MM.1S (cell line): ENCODE measurements around the gene FGF5.

Experiments used
- DNase-seq: peaks from one replicate; pipeline ENCODE4 v3.0.0-alpha.2; 2015
- H2AFZ ChIP-seq: fragments of 300-600 bp; sonication (generic); 2 replicates; pipeline ENCODE4 v1.6.0; 2016; ENCODE audit warnings: antibody characterized with exemption, low read length
- H3F3A ChIP-seq: fragments of 300-600 bp; sonication (generic); 2 replicates; pipeline ENCODE4 v1.6.1; 2016; ENCODE audit warnings: mild to moderate bottlenecking, antibody characterized with exemption, low read length, moderate library complexity, mixed read lengths; ENCODE audit not compliant: insufficient read depth
- H3K27ac ChIP-seq: fragments of 300-600 bp; sonication (generic); 2 replicates; pipeline ENCODE4 v1.5.1; 2016; ENCODE audit warnings: mild to moderate bottlenecking, low read length
- H3K27me3 ChIP-seq: fragments of 300-600 bp; sonication (generic); replicated peaks from 2 replicates; pipeline ENCODE4 v1.6.0; 2016; ENCODE audit warnings: low read length; ENCODE audit not compliant: insufficient read depth
- H3K36me3 ChIP-seq: fragments of 300-600 bp; sonication (generic); replicated peaks from 2 replicates; pipeline ENCODE4 v1.6.1; 2016; ENCODE audit warnings: mild to moderate bottlenecking, low read length, mixed read lengths; ENCODE audit not compliant: insufficient read depth
- H3K4me1 ChIP-seq: fragments of 300-600 bp; sonication (generic); 2 replicates; pipeline ENCODE4 v1.6.1; 2016; ENCODE audit warnings: low read length, mixed read lengths
- H3K4me2 ChIP-seq: fragments of 300-600 bp; sonication (generic); 2 replicates; pipeline ENCODE4 v1.6.0; 2016; ENCODE audit warnings: low read depth, low read length
- H3K4me3 ChIP-seq: fragments of 300-600 bp; sonication (generic); 2 replicates; pipeline ENCODE4 v1.5.1; 2016; ENCODE audit warnings: low read length, mixed read lengths
- H3K79me2 ChIP-seq: fragments of 300-600 bp; sonication (generic); 2 replicates; pipeline ENCODE4 v1.6.1; 2016; ENCODE audit warnings: mixed run types, low read length, mixed read lengths
- H3K9ac ChIP-seq: fragments of 300-600 bp; sonication (generic); 2 replicates; pipeline ENCODE4 v1.6.1; 2016; ENCODE audit warnings: low read length, mixed read lengths
- H3K9me2 ChIP-seq: fragments of 300-600 bp; sonication (generic); replicated peaks from 2 replicates; pipeline ENCODE4 v1.6.1; 2016; ENCODE audit warnings: mild to moderate bottlenecking, low read length, mixed read lengths; ENCODE audit not compliant: insufficient read depth
- H3K9me3 ChIP-seq: fragments of 300-600 bp; sonication (generic); replicated peaks from 2 replicates; pipeline ENCODE4 v1.6.1; 2016; ENCODE audit warnings: mild to moderate bottlenecking, low read length, mixed read lengths; ENCODE audit not compliant: insufficient read depth
- H4K20me1 ChIP-seq: fragments of 300-600 bp; sonication (generic); 2 replicates; pipeline ENCODE4 v1.6.1; 2016; ENCODE audit warnings: mild to moderate bottlenecking, low read length, moderate library complexity, mixed read lengths; ENCODE audit not compliant: insufficient read depth
- CTCF ChIP-seq: fragments of 300-600 bp; sonication (generic); IDR thresholded peaks from 2 replicates; pipeline ENCODE4 v1.5.1; 2016; ENCODE audit warnings: antibody characterized with exemption, low read length, mixed read lengths
- EZH2 ChIP-seq: fragments of 300-600 bp; sonication (generic); optimal IDR thresholded peaks from 2 replicates; pipeline ENCODE3; 2017; ENCODE audit warnings: low read depth, mild to moderate bottlenecking, antibody characterized with exemption, low read length, mixed read lengths
- EZH2phosphoT487 ChIP-seq: fragments of 300-600 bp; sonication (generic); IDR thresholded peaks from 2 replicates; pipeline ENCODE4 v1.6.1; 2018; ENCODE audit warnings: antibody characterized with exemption, low read length

The FGF5 gene

GRCh38 chr4:80302616-80303223 is 36.3 kb downstream of the FGF5 start:
- Histone ChIP-seq H3K27ac (no peak overlapping the region), H3K27me3 (no peaks in the 10 kb centered on the region), H3K36me3 (no peaks in the 10 kb centered on the region), H3K4me3 (no peak overlapping the region), H2AFZ (no peak overlapping the region), H3K9me2 (no peaks in the 10 kb centered on the region), H3K79me2 (no peaks in the 10 kb centered on the region), H3K9ac (no peak overlapping the region), H4K20me1 (no peaks in the 10 kb centered on the region), H3K4me1 (no peaks in the 10 kb centered on the region), H3K4me2 (no peak overlapping the region), H3F3A (no peaks in the 10 kb centered on the region), H3K9me3 (no peaks in the 10 kb centered on the region)
- TF ChIP-seq EZH2 (no peak), EZH2phosphoT487 (no peak), CTCF (no peak)
- DNase-seq, result no peak

GRCh38 chr4:80305466-80305865 is 39.0 kb downstream of the FGF5 start:
- Histone ChIP-seq H3K27me3 (no peaks in the 10 kb centered on the region), H3F3A (no peaks in the 10 kb centered on the region)

GRCh38 chr4:80306260-80306659 is 39.8 kb downstream of the FGF5 start:
- no peak overlapping the region for H3K27ac ChIP-seq
- no peaks in the 10 kb centered on the region for H3K79me2 ChIP-seq
- no peaks in the 10 kb centered on the region for H4K20me1 ChIP-seq
- no peak overlapping the region for H3K4me2 ChIP-seq
- no peaks in the 10 kb centered on the region for H3K9me3 ChIP-seq
- no peaks in the 10 kb centered on the region for H3K9me2 ChIP-seq
- no peak overlapping the region for H2AFZ ChIP-seq
- no peak overlapping the region for H3K4me3 ChIP-seq
- H3K4me1 ChIP-seq, result no peaks in the 10 kb centered on the region
- H3F3A ChIP-seq, result no peaks in the 10 kb centered on the region
- H3K36me3 ChIP-seq, result no peaks in the 10 kb centered on the region
- H3K27me3 ChIP-seq, result no peaks in the 10 kb centered on the region
- no peak overlapping the region for H3K9ac ChIP-seq
- TF ChIP-seq EZH2, result no peak
- no peak for TF ChIP-seq EZH2phosphoT487
- DNase-seq, result no peak

More at GRCh38 chr4:80305466-80305865, 39.0 kb downstream of the FGF5 start:
- DNase-seq, result no peak
- Histone ChIP-seq H3K4me3 (no peak overlapping the region), H2AFZ (no peak overlapping the region), H4K20me1 (no peaks in the 10 kb centered on the region), H3K4me1 (no peaks in the 10 kb centered on the region), H3K9me2 (no peaks in the 10 kb centered on the region), H3K4me2 (no peak overlapping the region), H3K79me2 (no peaks in the 10 kb centered on the region), H3K27ac (no peak overlapping the region), H3K9ac (no peak overlapping the region), H3K9me3 (no peaks in the 10 kb centered on the region), H3K36me3 (no peaks in the 10 kb centered on the region)
- TF ChIP-seq EZH2 (no peak), CTCF (no peak), EZH2phosphoT487 (no peak)

GRCh38 chr4:80307183-80307735 is 40.8 kb downstream of the FGF5 start:
- Histone ChIP-seq H3K27ac (no peak overlapping the region), H3K9me2 (no peaks in the 10 kb centered on the region), H3K4me3 (no peak overlapping the region), H3K9me3 (no peaks in the 10 kb centered on the region), H4K20me1 (no peaks in the 10 kb centered on the region), H2AFZ (no peak overlapping the region), H3F3A (no peaks in the 10 kb centered on the region), H3K9ac (no peak overlapping the region), H3K36me3 (no peaks in the 10 kb centered on the region), H3K27me3 (no peaks in the 10 kb centered on the region), H3K4me1 (no peaks in the 10 kb centered on the region), H3K4me2 (no peak overlapping the region), H3K79me2 (no peaks in the 10 kb centered on the region)
- no peak for DNase-seq
- TF ChIP-seq CTCF (no peak), EZH2 (no peak), EZH2phosphoT487 (no peak)
